ENCODE data around the gene AHI1. TPM values are rescaled to one million over a fixed set of nuclear protein-coding genes. Genes with fewer than 3 reads are reported as not detected.

Gene AHI1
- polyA plus RNA-seq, 1 donor (not counting 4 experiments of a cell fraction or from before 2014, with no cell fraction given): 7.0 TPM

- no peaks in the 10 kb centered on the region for H3K36me3 ChIP-seq (ENCODE audit: control insufficient read depth in 2 of 2, extremely low read depth in 1 of 2, insufficient read depth in 2 of 2, low read length in 2 of 2)
- no peak overlapping the region for H3K9ac ChIP-seq (ENCODE audit: control insufficient read depth, extremely low read depth, insufficient read depth, low read length)
- no peak overlapping the region for H3K4me2 ChIP-seq (ENCODE audit: control insufficient read depth, extremely low read depth, insufficient read depth, low read depth, low read length)
Measured at GRCh38 chr6:135534773-135535380, 37.3 kb upstream of the AHI1 start.

GRCh38 chr6:135532559-135532958, 35.0 kb upstream of the AHI1 start:
- no peak for FAIRE-seq
- Histone ChIP-seq H3K27me3 (ENCODE audit: control insufficient read depth, extremely low read depth, insufficient read depth, low read length) (no peaks in the 10 kb centered on the region), H4K20me1 (ENCODE audit: control insufficient read depth, extremely low read depth, insufficient read depth, low read length) (no peaks in the 10 kb centered on the region), H3K9ac (ENCODE audit: control insufficient read depth, extremely low read depth, insufficient read depth, low read length) (no peak overlapping the region), H3K36me3 (ENCODE audit: control insufficient read depth in 2 of 2, extremely low read depth in 1 of 2, insufficient read depth in 2 of 2, low read length in 2 of 2) (no peaks in the 10 kb centered on the region), H3K9me3 (ENCODE audit: control insufficient read depth, low read depth, low read length) (no peaks in the 10 kb centered on the region), H3K4me3 (ENCODE audit: control insufficient read depth in 2 of 3, extremely low read depth in 1 of 3, insufficient read depth in 2 of 3, low read depth in 1 of 3, low read length in 3 of 3) (no peak overlapping the region), H3K27ac (ENCODE audit: control insufficient read depth, insufficient read depth, low read length) (no peak overlapping the region), H3K4me2 (ENCODE audit: control insufficient read depth, extremely low read depth, insufficient read depth, low read depth, low read length) (no peak overlapping the region), H3K79me2 (ENCODE audit: control insufficient read depth, insufficient read depth, low read length) (no peaks in the 10 kb centered on the region), H3K4me1 (ENCODE audit: control insufficient read depth, extremely low read depth, insufficient read depth, low read length) (peaks cover 4% of the 10 kb centered on the region), H3K9me1 (ENCODE audit: control insufficient read depth, extremely low read depth, insufficient read depth, low read length) (no peaks in the 10 kb centered on the region), H2AFZ (ENCODE audit: control insufficient read depth, low read length) (no peak overlapping the region)
- dilution Hi-C loops (cut with MboI; ENCODE audit: extremely low pct_ligation_motif_present, low sequenced_read_pairs): no loop called here
- DNase-seq (ENCODE audit: low read depth, low spot score): no peak
- TF ChIP-seq EZH2 (IDR thresholded peaks at IDR 0.05; ENCODE audit: low read length): no peak
- TF ChIP-seq, protein P1, sequence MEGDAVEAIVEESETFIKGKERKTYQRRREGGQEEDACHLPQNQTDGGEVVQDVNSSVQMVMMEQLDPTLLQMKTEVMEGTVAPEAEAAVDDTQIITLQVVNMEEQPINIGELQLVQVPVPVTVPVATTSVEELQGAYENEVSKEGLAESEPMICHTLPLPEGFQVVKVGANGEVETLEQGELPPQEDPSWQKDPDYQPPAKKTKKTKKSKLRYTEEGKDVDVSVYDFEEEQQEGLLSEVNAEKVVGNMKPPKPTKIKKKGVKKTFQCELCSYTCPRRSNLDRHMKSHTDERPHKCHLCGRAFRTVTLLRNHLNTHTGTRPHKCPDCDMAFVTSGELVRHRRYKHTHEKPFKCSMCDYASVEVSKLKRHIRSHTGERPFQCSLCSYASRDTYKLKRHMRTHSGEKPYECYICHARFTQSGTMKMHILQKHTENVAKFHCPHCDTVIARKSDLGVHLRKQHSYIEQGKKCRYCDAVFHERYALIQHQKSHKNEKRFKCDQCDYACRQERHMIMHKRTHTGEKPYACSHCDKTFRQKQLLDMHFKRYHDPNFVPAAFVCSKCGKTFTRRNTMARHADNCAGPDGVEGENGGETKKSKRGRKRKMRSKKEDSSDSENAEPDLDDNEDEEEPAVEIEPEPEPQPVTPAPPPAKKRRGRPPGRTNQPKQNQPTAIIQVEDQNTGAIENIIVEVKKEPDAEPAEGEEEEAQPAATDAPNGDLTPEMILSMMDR (optimal IDR thresholded peaks at IDR 0.05 in 1 of 3, IDR thresholded peaks at IDR 0.05 in 1 of 3, conservative IDR thresholded peaks at IDR 0.05 in 1 of 3; ENCODE audit: extremely low read depth in 1 of 3, insufficient read depth in 2 of 3, low read length in 3 of 3): no peak

More at GRCh38 chr6:135534773-135535380, 37.3 kb upstream of the AHI1 start:
- H3K27ac ChIP-seq (ENCODE audit: control insufficient read depth, insufficient read depth, low read length): no peak overlapping the region
- no peak overlapping the region for H3K4me3 ChIP-seq (ENCODE audit: control insufficient read depth in 2 of 3, extremely low read depth in 1 of 3, insufficient read depth in 2 of 3, low read depth in 1 of 3, low read length in 3 of 3)
- no peak for FAIRE-seq
- TF ChIP-seq EZH2 (IDR thresholded peaks at IDR 0.05; ENCODE audit: low read length): no peak
- TF ChIP-seq, protein P1 (optimal IDR thresholded peaks at IDR 0.05 in 1 of 3, IDR thresholded peaks at IDR 0.05 in 1 of 3, conservative IDR thresholded peaks at IDR 0.05 in 1 of 3; ENCODE audit: extremely low read depth in 1 of 3, insufficient read depth in 2 of 3, low read length in 3 of 3): no peak
- H4K20me1 ChIP-seq (ENCODE audit: control insufficient read depth, extremely low read depth, insufficient read depth, low read length): no peaks in the 10 kb centered on the region
- H2AFZ ChIP-seq (ENCODE audit: control insufficient read depth, low read length): no peak overlapping the region
- no peaks in the 10 kb centered on the region for H3K79me2 ChIP-seq (ENCODE audit: control insufficient read depth, insufficient read depth, low read length)
- H3K9me1 ChIP-seq (ENCODE audit: control insufficient read depth, extremely low read depth, insufficient read depth, low read length): no peaks in the 10 kb centered on the region
- dilution Hi-C loops (cut with MboI; ENCODE audit: extremely low pct_ligation_motif_present, low sequenced_read_pairs): no loop called here
- no peaks in the 10 kb centered on the region for H3K9me3 ChIP-seq (ENCODE audit: control insufficient read depth, low read depth, low read length)
- no peaks in the 10 kb centered on the region for H3K27me3 ChIP-seq (ENCODE audit: control insufficient read depth, extremely low read depth, insufficient read depth, low read length)
- H3K4me1 ChIP-seq (ENCODE audit: control insufficient read depth, extremely low read depth, insufficient read depth, low read length): peaks cover 11% of the 10 kb centered on the region
- no peak for DNase-seq (ENCODE audit: low read depth, low spot score)

Measured in keratinocyte (primary cell).